Naive B cell (primary cell): ENCODE results near the gene ADORA2A. TPM values are rescaled to one million over a fixed set of nuclear protein-coding genes. Genes with fewer than 3 reads are reported as not detected.

Experiments
- ATAC-seq, 2 donors: fragments of 150-1000 bp; cut with Tn5 transposase; 2 replicates each; pipeline ENCODE4 v1.10.0; 2021; ENCODE audit warnings: low read depth in 2 of 2, mild to moderate bottlenecking in 2 of 2, moderate library complexity in 2 of 2
- DNase-seq: peaks from one replicate; pipeline ENCODE4 v3.0.0; 2022
- H3K27ac Mint-ChIP-seq, 6 donors: one replicate each; pipeline ENCODE4 v1.8.0; 2020 to 2022; ENCODE audit warnings: mild to moderate bottlenecking in 6 of 6, mixed read lengths in 6 of 6, moderate library complexity in 5 of 6, inconsistent platforms in 2 of 6
- H3K27me3 Mint-ChIP-seq, 3 donors: one replicate each; pipeline ENCODE4 v1.8.0; 2021 to 2022; ENCODE audit warnings: mixed read lengths in 3 of 3, mild to moderate bottlenecking in 1 of 3
- H3K36me3 Mint-ChIP-seq, 2 donors: one replicate each; pipeline ENCODE4 v1.8.0; 2020 to 2022; ENCODE audit warnings: mixed read lengths in 2 of 2, inconsistent platforms in 1 of 2, mild to moderate bottlenecking in 1 of 2
- H3K4me1 Mint-ChIP-seq, 3 donors: one replicate each; pipeline ENCODE4 v1.8.0; 2020 to 2022; ENCODE audit warnings: mixed read lengths in 3 of 3, inconsistent platforms in 1 of 3, mild to moderate bottlenecking in 1 of 3, moderate library complexity in 1 of 3
- H3K4me3 Mint-ChIP-seq, 8 donors: one replicate each; pipeline ENCODE4 v1.8.0; 2020 to 2022; ENCODE audit warnings: mild to moderate bottlenecking in 8 of 8, mixed read lengths in 8 of 8, moderate library complexity in 8 of 8, inconsistent platforms in 2 of 8
- H3K9me3 Mint-ChIP-seq, 7 donors: one replicate each; pipeline ENCODE4 v1.8.0; 2020 to 2022; ENCODE audit warnings: mixed read lengths in 7 of 7, mild to moderate bottlenecking in 5 of 7, inconsistent platforms in 2 of 7, moderate library complexity in 1 of 7
- polyA plus RNA-seq, 6 donors: library from polyadenylated mRNA; unstranded; fragments of 300-500 nt; fragmentation: Illumina TruSeq; gene quantifications; one replicate each; pipeline ENCODE4 v1.2.3, GENCODE V29; 2021; ENCODE audit warnings: low read depth in 6 of 6

The ADORA2A gene
- polyA plus RNA-seq, 6 donors from 2014 or later, result 43.9 to 79.9 (median 52.5) TPM

- Mint-ChIP-seq H3K27ac (peak overlapping the region in 1 of 6 donors; percentile 16), H3K4me3 (no peak overlapping the region), H3K36me3 (peaks cover 0 to 16% of the 10 kb centered on the region in 2 donors), H3K27me3 (no peaks in the 10 kb centered on the region), H3K4me1 (peaks cover 0 to 9% (median 4%) of the 10 kb centered on the region in 3 donors), H3K9me3 (no peaks in the 10 kb centered on the region)
- ATAC-seq (no peak), DNase-seq (no peak)
These were observed 33.6 kb upstream of the ADORA2A start for GRCh38 chr22:24393848-24394247.

DNA sequence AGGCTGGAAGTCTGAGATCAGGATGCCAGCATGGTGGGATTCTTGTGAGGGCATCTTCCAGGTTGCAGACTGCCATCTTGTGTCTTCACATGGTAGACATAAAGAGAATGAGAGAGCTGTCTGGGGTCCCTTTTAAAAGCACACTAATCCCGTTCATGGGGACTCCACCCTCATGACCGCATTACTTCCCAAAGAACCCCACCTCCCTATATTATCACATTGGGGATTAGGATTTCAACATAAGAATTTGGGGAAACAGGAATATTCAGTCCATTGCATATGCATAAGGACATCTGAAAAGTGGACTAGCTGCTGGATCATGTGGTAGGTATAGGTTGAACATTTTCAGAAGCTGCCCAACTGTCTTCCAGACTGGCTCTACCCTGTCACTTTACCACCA is 33.1 kb upstream of the ADORA2A start:
- Mint-ChIP-seq H3K9me3 (no peaks in the 10 kb centered on the region), H3K4me3 (no peak overlapping the region), H3K36me3 (peaks cover 0 to 16% of the 10 kb centered on the region in 2 donors), H3K27ac (no peak overlapping the region), H3K4me1 (peaks cover 0 to 9% (median 4%) of the 10 kb centered on the region in 3 donors), H3K27me3 (no peaks in the 10 kb centered on the region)
- no peak for DNase-seq
- no peak for ATAC-seq

DNA sequence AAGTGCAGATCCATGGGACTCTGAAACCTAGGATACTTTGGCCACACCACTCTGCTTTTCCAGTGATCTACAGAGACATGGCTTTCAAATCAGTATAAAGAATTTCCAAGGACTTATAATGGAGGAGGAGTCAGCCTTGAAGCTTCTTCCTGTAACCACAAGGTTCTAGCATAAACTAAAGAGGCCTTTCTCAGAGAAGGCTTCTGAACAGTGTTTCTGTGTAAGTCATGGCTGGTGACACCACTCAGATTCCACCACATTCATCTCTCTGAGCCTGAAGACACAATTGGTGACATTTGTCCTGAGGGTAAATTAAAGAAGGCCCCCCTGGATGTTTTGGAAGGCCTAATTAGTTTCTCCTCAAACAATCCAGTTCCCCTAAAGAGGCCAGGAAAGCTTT is 29.0 kb upstream of the ADORA2A start:
- no peak for ATAC-seq
- Mint-ChIP-seq H3K9me3 (no peaks in the 10 kb centered on the region), H3K4me3 (no peak overlapping the region), H3K27me3 (no peaks in the 10 kb centered on the region), H3K4me1 (peaks cover 20 to 25% (median 21%) of the 10 kb centered on the region in 3 donors), H3K27ac (peak overlapping the region in 1 of 6 donors; percentile 48), H3K36me3 (peaks cover 0 to 12% of the 10 kb centered on the region in 2 donors)
- DNase-seq, result no peak

DNA sequence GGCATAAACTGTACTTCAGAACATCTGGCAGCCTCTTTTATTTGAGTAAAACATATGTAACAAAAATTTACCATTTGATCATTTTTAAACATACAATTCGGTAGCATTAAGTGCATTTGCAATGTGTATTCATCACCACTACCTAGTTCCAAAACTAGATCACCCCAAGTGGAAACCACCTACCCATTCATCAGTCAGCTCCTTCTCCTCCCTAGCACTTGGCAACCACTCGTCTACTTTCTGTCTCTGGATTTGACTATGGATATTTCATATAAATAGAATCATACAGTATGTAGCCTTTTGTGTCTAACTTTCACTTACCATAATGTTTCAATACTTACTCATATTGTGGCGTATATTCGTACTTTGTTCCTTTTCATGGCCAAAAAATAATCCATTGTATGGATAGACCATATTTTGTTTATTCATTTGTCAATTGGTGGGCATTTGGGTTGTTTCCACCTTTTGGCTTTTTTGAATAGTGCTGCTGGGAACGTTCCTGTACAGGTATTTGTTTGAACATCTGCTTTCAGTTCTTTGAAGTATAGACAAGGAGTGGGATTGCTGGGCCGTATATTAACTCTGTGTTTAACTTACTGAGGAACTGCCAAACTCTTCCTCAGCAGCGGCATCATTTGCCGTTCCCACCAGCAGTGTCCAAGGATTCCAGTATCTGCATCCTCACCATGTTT is 27.2 kb upstream of the ADORA2A start:
- no peaks in the 10 kb centered on the region for H3K27me3 Mint-ChIP-seq
- DNase-seq, result no peak
- peak overlapping the region; percentile 5 to 86 (median 76) for H3K27ac Mint-ChIP-seq
- H3K36me3 Mint-ChIP-seq, result peaks cover 9 to 12% of the 10 kb centered on the region in 2 donors
- H3K9me3 Mint-ChIP-seq, result no peaks in the 10 kb centered on the region
- peak overlapping the region in 1 of 8 donors; percentile 66 for H3K4me3 Mint-ChIP-seq
- H3K4me1 Mint-ChIP-seq, result peaks cover 20 to 31% (median 21%) of the 10 kb centered on the region in 3 donors
- ATAC-seq, result no peak

GRCh38 chr22:24400726-24401596 is 26.4 kb upstream of the ADORA2A start:
- H3K27me3 Mint-ChIP-seq, result no peaks in the 10 kb centered on the region
- DNase-seq, result no peak
- H3K4me3 Mint-ChIP-seq, result peak overlapping the region in 4 of 8 donors; percentile 53 to 82 (median 68)
- H3K4me1 Mint-ChIP-seq, result peaks cover 20 to 31% (median 21%) of the 10 kb centered on the region in 3 donors
- ATAC-seq, result peak; percentile 50 to 66
- peak overlapping the region; percentile 55 to 92 (median 80) for H3K27ac Mint-ChIP-seq
- peaks cover 7 to 12% of the 10 kb centered on the region in 2 donors for H3K36me3 Mint-ChIP-seq
- no peaks in the 10 kb centered on the region for H3K9me3 Mint-ChIP-seq

- no peak for DNase-seq
- peak overlapping the region in 3 of 6 donors; percentile 25 to 86 (median 58) for H3K27ac Mint-ChIP-seq
- no peaks in the 10 kb centered on the region for H3K27me3 Mint-ChIP-seq
- peaks cover 20 to 31% (median 21%) of the 10 kb centered on the region in 3 donors for H3K4me1 Mint-ChIP-seq
- H3K36me3 Mint-ChIP-seq, result peaks cover 7 to 12% of the 10 kb centered on the region in 2 donors
- ATAC-seq, result no peak
- peak overlapping the region in 1 of 8 donors; percentile 60 for H3K4me3 Mint-ChIP-seq
- H3K9me3 Mint-ChIP-seq, result no peaks in the 10 kb centered on the region
These were observed 25.4 kb upstream of the ADORA2A start for GRCh38 chr22:24401931-24402367.

GRCh38 chr22:24402460-24403192 is 24.8 kb upstream of the ADORA2A start:
- no peak for DNase-seq
- ATAC-seq, result no peak
- Mint-ChIP-seq H3K27me3 (no peaks in the 10 kb centered on the region), H3K9me3 (no peaks in the 10 kb centered on the region), H3K4me1 (peaks cover 21 to 31% (median 26%) of the 10 kb centered on the region in 3 donors), H3K4me3 (peak overlapping the region in 1 of 8 donors; percentile 60), H3K27ac (peak overlapping the region in 4 of 6 donors; percentile 25 to 86 (median 48)), H3K36me3 (peaks cover 6 to 12% of the 10 kb centered on the region in 2 donors)

DNA sequence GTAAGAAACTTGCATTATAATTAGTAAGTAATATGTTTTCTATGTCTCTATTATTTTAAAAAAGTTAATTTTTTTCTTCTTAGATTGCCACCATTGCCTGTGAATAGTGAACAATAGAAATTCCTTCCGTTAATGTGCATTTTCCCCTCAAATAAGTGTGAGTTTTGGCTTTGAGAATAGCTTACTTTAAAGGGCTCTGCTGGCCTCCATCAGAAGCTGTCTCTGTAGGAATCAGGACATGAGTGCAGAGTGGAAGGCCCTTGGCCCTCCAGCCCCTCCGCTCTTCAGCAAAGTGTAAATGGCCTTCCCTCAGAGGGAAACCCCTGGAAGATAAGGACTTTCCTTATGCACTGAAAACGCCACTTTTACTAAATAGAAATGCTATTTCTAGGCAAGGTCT is 24.1 kb upstream of the ADORA2A start:
- Mint-ChIP-seq H3K27ac (peak overlapping the region in 2 of 6 donors; percentile 32 to 74), H3K4me3 (no peak overlapping the region), H3K27me3 (no peaks in the 10 kb centered on the region), H3K9me3 (no peaks in the 10 kb centered on the region), H3K4me1 (peaks cover 21 to 27% (median 26%) of the 10 kb centered on the region in 3 donors), H3K36me3 (peaks cover 0 to 12% of the 10 kb centered on the region in 2 donors)
- DNase-seq, result no peak
- no peak for ATAC-seq

DNA sequence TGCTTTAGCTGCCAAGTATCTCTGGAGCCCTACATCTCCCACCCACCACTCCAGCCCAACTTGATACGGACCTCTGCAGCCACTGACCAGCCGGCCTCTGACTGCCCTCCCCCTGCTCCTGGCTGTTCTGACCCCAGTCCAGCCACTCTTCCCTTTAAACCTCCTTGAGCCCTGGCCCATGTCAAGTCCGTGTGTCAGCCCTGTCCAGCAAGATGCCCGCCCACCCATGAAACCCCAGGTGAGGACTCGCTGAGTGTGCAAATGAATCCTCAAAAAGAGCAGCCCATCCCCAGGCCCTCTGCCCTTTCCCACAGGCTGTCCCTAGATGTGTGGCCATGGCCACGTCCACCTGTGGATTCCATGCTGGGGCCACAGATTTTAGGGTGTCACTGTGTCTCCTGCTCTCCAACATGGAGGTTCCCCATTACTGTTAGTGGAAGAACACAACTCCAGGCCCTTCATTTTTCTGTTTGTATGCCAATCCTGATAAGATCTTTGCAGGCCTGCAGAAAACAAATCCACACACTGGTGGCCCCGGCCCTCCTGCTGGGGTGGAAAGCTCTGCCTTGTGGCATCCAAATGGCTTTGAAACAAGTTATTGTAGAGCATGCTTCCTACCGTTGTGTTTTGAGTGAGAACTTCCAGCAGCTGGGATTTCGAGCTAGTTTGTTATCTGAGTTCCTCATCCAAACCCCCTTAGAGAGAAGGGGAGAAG is 22.7 kb upstream of the ADORA2A start:
- no peak for ATAC-seq

DNA sequence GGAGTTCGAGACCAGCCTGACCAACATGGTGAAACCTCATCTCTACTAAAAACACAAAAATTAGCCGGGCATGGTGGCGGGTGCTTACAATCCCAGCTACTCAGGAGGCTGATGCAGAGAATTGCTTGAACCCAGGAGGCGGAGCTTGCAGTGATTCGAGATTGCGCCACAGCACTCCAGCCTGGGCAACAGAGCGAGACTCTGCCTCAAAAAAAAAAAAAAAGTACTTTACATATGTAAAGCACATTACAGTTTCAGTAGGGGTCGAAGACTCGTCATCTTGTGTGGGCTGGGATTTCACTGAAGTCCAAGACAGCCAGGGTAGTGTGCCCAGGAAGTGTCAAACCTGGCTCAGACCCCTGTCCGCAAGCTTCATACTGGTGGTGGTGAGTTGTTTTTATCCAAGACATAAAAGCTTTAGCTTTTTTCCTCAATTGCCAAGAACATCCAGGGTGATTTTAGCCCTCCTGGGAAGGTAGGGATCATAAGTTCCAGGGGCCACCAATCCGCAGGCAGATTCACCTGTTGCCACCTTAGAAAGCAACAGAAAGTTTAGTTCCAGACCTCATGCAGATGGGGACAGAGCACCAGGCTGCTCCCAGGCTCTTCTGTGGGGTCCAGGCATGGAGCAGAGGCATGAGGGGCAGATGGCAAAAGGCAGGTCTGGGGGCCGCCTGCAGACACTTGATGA is 21.6 kb upstream of the ADORA2A start:
- peaks cover 9 to 18% (median 17%) of the 10 kb centered on the region in 3 donors for H3K4me1 Mint-ChIP-seq
- H3K9me3 Mint-ChIP-seq, result no peaks in the 10 kb centered on the region
- H3K4me3 Mint-ChIP-seq, result no peak overlapping the region
- H3K27me3 Mint-ChIP-seq, result no peaks in the 10 kb centered on the region
- ATAC-seq (no peak), DNase-seq (no peak)
- H3K27ac Mint-ChIP-seq, result peak overlapping the region in 1 of 6 donors; percentile 28
- H3K36me3 Mint-ChIP-seq, result peaks cover 0 to 12% of the 10 kb centered on the region in 2 donors

More for the DNA sequence above, 22.7 kb upstream of the ADORA2A start:
- H3K4me1 Mint-ChIP-seq, result peaks cover 18 to 27% (median 26%) of the 10 kb centered on the region in 3 donors
- no peaks in the 10 kb centered on the region for H3K27me3 Mint-ChIP-seq
- peak overlapping the region in 1 of 8 donors; percentile 9 for H3K4me3 Mint-ChIP-seq
- DNase-seq, result no peak
- peak overlapping the region in 1 of 6 donors; percentile 31 for H3K27ac Mint-ChIP-seq
- H3K9me3 Mint-ChIP-seq, result no peaks in the 10 kb centered on the region
- H3K36me3 Mint-ChIP-seq, result peaks cover 0 to 12% of the 10 kb centered on the region in 2 donors

DNA sequence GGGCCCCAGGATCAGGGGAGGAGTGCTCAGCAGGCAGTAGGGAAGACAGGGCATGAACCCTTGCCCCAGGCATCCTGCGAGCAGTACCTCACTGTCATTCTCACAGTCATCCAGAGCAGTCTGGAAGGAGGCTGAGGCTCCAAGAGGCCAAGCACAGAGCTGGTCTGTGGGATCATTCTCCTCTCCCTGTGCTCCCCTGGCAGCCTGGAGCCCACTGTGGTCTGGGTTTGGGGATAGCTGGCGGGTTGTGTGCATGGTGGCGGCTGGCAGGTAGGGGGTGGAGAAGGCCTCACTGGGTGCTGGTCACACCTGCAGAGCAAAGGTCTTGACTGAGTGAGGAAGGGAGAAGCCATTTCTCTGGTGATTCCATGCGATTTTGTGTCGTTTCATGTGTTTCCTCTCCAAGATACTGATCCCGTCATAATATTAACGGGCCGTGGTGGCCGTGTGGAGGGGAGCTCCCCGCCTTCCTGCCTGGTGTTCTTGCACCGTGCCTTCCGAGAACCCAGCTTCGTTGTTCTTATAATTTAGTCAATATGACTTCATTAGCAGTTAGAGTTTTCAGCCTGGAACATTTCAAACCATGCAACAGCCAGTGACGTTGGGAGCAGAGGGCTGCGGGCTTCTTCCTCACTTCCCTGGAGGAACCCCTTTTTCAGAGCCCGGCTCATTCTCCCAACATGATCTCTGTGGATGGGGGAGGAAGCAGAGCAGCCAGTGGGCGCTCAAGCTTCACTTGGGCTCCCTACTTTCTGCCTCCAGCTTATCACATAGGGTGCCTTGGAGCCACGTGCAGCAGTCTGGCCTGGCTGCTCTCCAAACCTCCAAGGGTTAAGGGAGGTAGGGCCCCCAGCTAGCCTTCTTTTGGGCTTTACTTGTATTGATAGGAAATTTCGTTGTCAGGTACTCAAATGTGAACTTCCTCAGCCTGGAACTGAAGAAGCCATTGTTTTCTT is 20.8 kb upstream of the ADORA2A start:
- Mint-ChIP-seq H3K27me3 (no peaks in the 10 kb centered on the region), H3K27ac (peak overlapping the region in 2 of 6 donors; percentile 59 to 69), H3K9me3 (no peaks in the 10 kb centered on the region), H3K4me3 (no peak overlapping the region), H3K36me3 (peaks cover 0 to 12% of the 10 kb centered on the region in 2 donors), H3K4me1 (peaks cover under 1 to 11% (median 9%) of the 10 kb centered on the region in 3 donors)
- DNase-seq (no peak), ATAC-seq (no peak)
